Measurements from ENCODE around the gene RHOG.

RHOG gene

GRCh38 chr11:3840870-3841425 is at the start of gene RHOG:
Gene RHOG, minus strand, starts transcription at chr11:3840959. Its CDS starts 12,821 bp downstream, at chr11:3828138.
- FAIRE-seq (no peak), DNase-seq (ENCODE audit: insufficient read length, low spot score) (peak; percentile 38)
- TF ChIP-seq CTCF (IDR thresholded peaks at IDR 0.05; ENCODE audit: insufficient read depth, missing control alignments), result no peak

GRCh38 chr11:3890014-3890413 is 49.3 kb upstream of the RHOG start:
- FAIRE-seq, result no peak
- DNase-seq (ENCODE audit: insufficient read length, low spot score), result no peak
- no peak for TF ChIP-seq CTCF (IDR thresholded peaks at IDR 0.05; ENCODE audit: insufficient read depth, missing control alignments)

- no peak for TF ChIP-seq CTCF (IDR thresholded peaks at IDR 0.05; ENCODE audit: insufficient read depth, missing control alignments)
- DNase-seq (ENCODE audit: insufficient read length, low spot score) (no peak), FAIRE-seq (no peak)
Measured at GRCh38 chr11:3888876-3889275, 48.1 kb upstream of the RHOG start.

- FAIRE-seq, result no peak
- no peak for DNase-seq (ENCODE audit: insufficient read length, low spot score)
- TF ChIP-seq CTCF (IDR thresholded peaks at IDR 0.05; ENCODE audit: insufficient read depth, missing control alignments), result no peak
Measured at GRCh38 chr11:3886985-3887384, 46.2 kb upstream of the RHOG start.

- TF ChIP-seq CTCF (IDR thresholded peaks at IDR 0.05; ENCODE audit: insufficient read depth, missing control alignments), result no peak
- DNase-seq (ENCODE audit: insufficient read length, low spot score) (no peak), FAIRE-seq (no peak)
Measured at GRCh38 chr11:3885855-3886254, 45.1 kb upstream of the RHOG start.

GRCh38 chr11:3882655-3883054 is 41.9 kb upstream of the RHOG start:
- no peak for DNase-seq (ENCODE audit: insufficient read length, low spot score)
- no peak for FAIRE-seq
- TF ChIP-seq CTCF (IDR thresholded peaks at IDR 0.05; ENCODE audit: insufficient read depth, missing control alignments), result no peak

GRCh38 chr11:3880724-3881123 is 40.0 kb upstream of the RHOG start:
- no peak for TF ChIP-seq CTCF (IDR thresholded peaks at IDR 0.05; ENCODE audit: insufficient read depth, missing control alignments)
- DNase-seq (ENCODE audit: insufficient read length, low spot score) (no peak), FAIRE-seq (no peak)

Data from D721Med (cell line).